K562 (cell line): ENCODE data around the gene SIGLEC6. TPM values are rescaled to one million over a fixed set of nuclear protein-coding genes. Genes with fewer than 3 reads are reported as not detected.
A peak's percentile ranks its signal among the peaks of the same experiment; 100 is the strongest.

ENCODE experiments used
- ATF3 ChIP-seq, 2 experiments: fragments of 450-650 bp in 1 of 2; sonication (generic) in 1 of 2; formaldehyde crosslinking in 1 of 2; IDR thresholded peaks in 1 of 2; conservative IDR thresholded peaks in 1 of 2; 2 replicates each; pipeline versions ENCODE4 v1.6.1 to v1.8.1; 2016 to 2023; ENCODE audit warnings: mild to moderate bottlenecking in 2 of 2, moderate library complexity in 2 of 2, inconsistent platforms in 1 of 2, missing genetic modification reagents in 1 of 2
- ATF4 ChIP-seq: fragments of 450-650 bp; formaldehyde crosslinking; IDR thresholded peaks from 2 replicates; pipeline ENCODE4 v1.4.0; 2022; ENCODE audit warnings: mild to moderate bottlenecking, moderate library complexity
- BHLHE40 ChIP-seq: IDR thresholded peaks from 2 replicates; pipeline ENCODE4 v1.6.1; 2011; ENCODE audit warnings: low read length, improper control_type of control experiment
- CEBPB ChIP-seq: fragments of 450-650 bp; IDR thresholded peaks from 2 replicates; pipeline ENCODE4 v1.6.1; 2016; ENCODE audit warnings: missing genetic modification characterization, missing compliant biosample characterization
- CTBP1 ChIP-seq: fragments of 450-650 bp; IDR thresholded peaks from 2 replicates; pipeline ENCODE4 v1.6.1; 2016; ENCODE audit warnings: borderline replicate concordance
- FOSL1 ChIP-seq: fragments of 200-800 bp; sonication (Bioruptor generic); conservative IDR thresholded peaks from 2 replicates; pipeline ENCODE4 v1.6.1; 2016; ENCODE audit warnings: missing genetic modification characterization, missing compliant biosample characterization
- KAT8 ChIP-seq: fragments of 450-650 bp; IDR thresholded peaks from 2 replicates; pipeline ENCODE4 v1.6.1; 2016; ENCODE audit warnings: low read depth, mild to moderate bottlenecking
- MBD2 ChIP-seq: sonication (generic); IDR thresholded peaks from 2 replicates; pipeline ENCODE4 v1.6.1; 2016; ENCODE audit warnings: low read depth, borderline replicate concordance
- MEF2A ChIP-seq: IDR thresholded peaks from 2 replicates; pipeline ENCODE4 v1.6.1; 2011; ENCODE audit warnings: low read depth, mild to moderate bottlenecking, low read length, moderate library complexity; ENCODE audit not compliant: control insufficient read depth
- MEIS2 ChIP-seq: fragments of 450-650 bp; IDR thresholded peaks from 2 replicates; pipeline ENCODE4 v1.6.1; 2014; ENCODE audit warnings: mild to moderate bottlenecking; ENCODE audit not compliant: partially characterized antibody
- NONO ChIP-seq, 2 experiments: fragments of 200-400 bp in 1 of 2; fragments of 450-650 bp in 1 of 2; formaldehyde crosslinking in 1 of 2; IDR thresholded peaks; 2 replicates each; pipeline ENCODE4 v1.6.1; 2017; ENCODE audit warnings: low read depth in 2 of 2, mild to moderate bottlenecking in 2 of 2, moderate library complexity in 2 of 2, low read length in 1 of 2
- OTX1 ChIP-seq: fragments of 450-650 bp; formaldehyde crosslinking; IDR thresholded peaks from 2 replicates; pipeline ENCODE4 v1.4.0; 2022; ENCODE audit warnings: mild to moderate bottlenecking
- PPARD ChIP-seq: fragments of 250-450 bp; sonication (Bioruptor Pico); IDR thresholded peaks from 2 replicates; pipeline ENCODE4 v1.8.0; 2022; ENCODE audit warnings: inconsistent platforms, mild to moderate bottlenecking, moderate library complexity
- RBM25 ChIP-seq: fragments of 200-400 bp; formaldehyde crosslinking; IDR thresholded peaks from 2 replicates; pipeline ENCODE4 v1.6.1; 2018; ENCODE audit warnings: low read length, low read depth, moderate library complexity; ENCODE audit not compliant: severe bottlenecking
- SAP30 ChIP-seq: fragments of 200-600 bp; sonication (generic); IDR thresholded peaks from 2 replicates; pipeline ENCODE4 v1.6.1; 2012; ENCODE audit warnings: borderline replicate concordance, low read depth, mild to moderate bottlenecking, moderate library complexity, low read length, control low read depth, inconsistent platforms; ENCODE audit not compliant: insufficient read depth, poor library complexity, severe bottlenecking
- XRCC4 ChIP-seq: IDR thresholded peaks from one replicate; pipeline ENCODE4 v1.6.1; 2011; ENCODE audit not compliant: insufficient read depth, insufficient read length; ENCODE audit errors: extremely low read depth
- ZNF175 ChIP-seq: fragments of 200-800 bp; sonication (Bioruptor generic); IDR thresholded peaks from 2 replicates; pipeline ENCODE4 v1.6.1; 2016; ENCODE audit warnings: low read depth, mild to moderate bottlenecking, missing genetic modification characterization, missing compliant biosample characterization
- ZNF384 ChIP-seq: IDR thresholded peaks from 2 replicates; pipeline ENCODE4 v1.6.1; 2012; ENCODE audit warnings: low read depth, low read length, improper control_type of control experiment
- ZNF75A ChIP-seq: fragments of 450-650 bp; formaldehyde crosslinking; IDR thresholded peaks from 2 replicates; pipeline ENCODE4 v1.4.0; 2020; ENCODE audit warnings: mild to moderate bottlenecking
- polyA plus RNA-seq, 8 experiments: library from polyadenylated mRNA; depleted of rRNA in 4 of 8; stranded (reverse) in 5 of 8; unstranded in 3 of 8; fragments of >200 nt; fragmentation: Nextera tagmentation in 2 of 8; fragmentation: Illumina TruSeq in 1 of 8; extraction: Ambion mirVana in 2 of 8; extraction: Trizol in 1 of 8; gene quantifications; 2 replicates each; pipeline versions ENCODE4 v1.2.1 to v1.2.3, GENCODE V29; 2011 to 2014; ENCODE audit warnings: inconsistent platforms in 1 of 8, missing spikeins in 1 of 8
- total RNA-seq, 7 experiments: library from RNA; depleted of rRNA in 6 of 7; stranded (reverse); fragments of >200 nt in 6 of 7; fragmentation: Illumina TruSeq in 2 of 7; extraction: Trizol in 2 of 7; gene quantifications; 2 replicates each; pipeline versions ENCODE4 v1.2.1 to v1.2.3, GENCODE V29; 2011 to 2021; ENCODE audit warnings: low replicate concordance in 1 of 7
- TF ChIP-seq, protein P1 (sequence below): IDR thresholded peaks from 2 replicates; pipeline ENCODE4 v1.6.1; 2016; ENCODE audit warnings: missing genetic modification characterization, missing compliant biosample characterization
- TF ChIP-seq, protein P2 (sequence below): fragments of 450-650 bp; IDR thresholded peaks from 2 replicates; pipeline ENCODE4 v1.6.1; 2016; ENCODE audit warnings: missing biosample characterization, missing genetic modification characterization

SIGLEC6 gene
- total and polyA plus RNA-seq, 9 of the 15 experiments (the other 6 are each of a cell fraction or from before 2014, with no cell fraction given): 0.03 to 17.5 (median 0.71) TPM

DNA sequence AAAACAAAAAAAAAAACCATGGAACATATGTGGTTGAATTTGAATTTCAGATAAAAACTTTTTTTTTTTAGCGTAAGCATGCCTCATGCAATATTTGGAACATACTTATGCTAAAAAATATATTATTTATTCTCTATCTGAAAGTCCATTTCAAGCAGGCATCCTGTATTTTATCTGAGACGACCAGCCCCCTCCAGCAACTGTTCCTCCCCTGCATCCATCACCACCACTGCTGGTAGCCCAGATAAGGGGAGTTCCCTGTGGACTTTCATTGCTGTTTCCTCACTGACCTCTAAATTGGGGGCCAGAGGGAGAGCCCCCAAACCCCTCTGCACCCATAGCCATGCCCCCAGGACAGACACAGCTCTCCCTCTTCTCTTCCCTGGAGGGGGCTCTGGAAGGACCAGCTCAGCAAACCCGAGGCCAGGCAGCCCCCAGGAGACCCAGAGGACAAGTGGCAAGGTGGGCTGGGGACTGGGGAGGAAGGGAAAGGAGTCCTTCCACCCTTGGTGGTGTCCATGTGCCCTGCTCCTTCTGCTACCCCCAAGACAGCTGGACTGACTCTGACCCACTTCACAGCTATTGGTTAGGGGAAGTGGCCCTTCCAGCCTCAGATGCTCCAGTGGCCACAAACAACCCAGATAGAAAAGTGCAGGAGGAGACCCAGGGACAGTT, 23.3 kb downstream of the SIGLEC6 start (continued):
- TF ChIP-seq, protein P1, sequence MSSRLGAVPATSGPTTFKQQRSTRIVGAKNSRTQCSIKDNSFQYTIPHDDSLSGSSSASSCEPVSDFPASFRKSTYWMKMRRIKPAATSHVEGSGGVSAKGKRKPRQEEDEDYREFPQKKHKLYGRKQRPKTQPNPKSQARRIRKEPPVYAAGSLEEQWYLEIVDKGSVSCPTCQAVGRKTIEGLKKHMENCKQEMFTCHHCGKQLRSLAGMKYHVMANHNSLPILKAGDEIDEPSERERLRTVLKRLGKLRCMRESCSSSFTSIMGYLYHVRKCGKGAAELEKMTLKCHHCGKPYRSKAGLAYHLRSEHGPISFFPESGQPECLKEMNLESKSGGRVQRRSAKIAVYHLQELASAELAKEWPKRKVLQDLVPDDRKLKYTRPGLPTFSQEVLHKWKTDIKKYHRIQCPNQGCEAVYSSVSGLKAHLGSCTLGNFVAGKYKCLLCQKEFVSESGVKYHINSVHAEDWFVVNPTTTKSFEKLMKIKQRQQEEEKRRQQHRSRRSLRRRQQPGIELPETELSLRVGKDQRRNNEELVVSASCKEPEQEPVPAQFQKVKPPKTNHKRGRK: no peak
- no peak for TF ChIP-seq KAT8
- TF ChIP-seq SAP30: no peak
- TF ChIP-seq NONO (IDR thresholded peaks at IDR 0.05; ENCODE audit: low read depth in 2 of 2, low read length in 1 of 2): peak in 1 of 2 experiments; percentile 59; a peak in 1 of 4 replicates
- TF ChIP-seq PPARD (CRISPR knock-in tag): no peak
- no peak for TF ChIP-seq BHLHE40
- TF ChIP-seq ZNF175 (CRISPR knock-in tag): peak; percentile 73; the same call in 1 of the 2 replicates
- TF ChIP-seq OTX1 (CRISPR knock-in tag): no peak
- peak; percentile 98 for TF ChIP-seq MEIS2
- TF ChIP-seq XRCC4: no peak
- no peak for TF ChIP-seq RBM25
- TF ChIP-seq ZNF384: no peak
- TF ChIP-seq FOSL1 (tag): peak; percentile 66
- peak; percentile 87 for TF ChIP-seq MBD2
- peak; percentile 63 for TF ChIP-seq CEBPB (tag)
- TF ChIP-seq, protein P2, sequence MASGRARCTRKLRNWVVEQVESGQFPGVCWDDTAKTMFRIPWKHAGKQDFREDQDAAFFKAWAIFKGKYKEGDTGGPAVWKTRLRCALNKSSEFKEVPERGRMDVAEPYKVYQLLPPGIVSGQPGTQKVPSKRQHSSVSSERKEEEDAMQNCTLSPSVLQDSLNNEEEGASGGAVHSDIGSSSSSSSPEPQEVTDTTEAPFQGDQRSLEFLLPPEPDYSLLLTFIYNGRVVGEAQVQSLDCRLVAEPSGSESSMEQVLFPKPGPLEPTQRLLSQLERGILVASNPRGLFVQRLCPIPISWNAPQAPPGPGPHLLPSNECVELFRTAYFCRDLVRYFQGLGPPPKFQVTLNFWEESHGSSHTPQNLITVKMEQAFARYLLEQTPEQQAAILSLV (tag): no peak
- TF ChIP-seq ATF3 (IDR thresholded peaks at IDR 0.05): peak; percentile 36; the same call in 1 of the 2 replicates
- TF ChIP-seq ATF3 (CRISPR knock-in tag; conservative IDR thresholded peaks at IDR 0.05): no peak
- TF ChIP-seq ATF4 (CRISPR knock-in tag): peak; percentile 69; the same call in 1 of the 2 replicates
- no peak for TF ChIP-seq ZNF75A (CRISPR knock-in tag)
- TF ChIP-seq CTBP1: no peak
- no peak for TF ChIP-seq MEF2A
